ENCODE measurements around the gene BHMT2. TPM values are rescaled to one million over a fixed set of nuclear protein-coding genes. Genes with fewer than 3 reads are reported as not detected.

BHMT2 gene
- total RNA-seq, 1 experiment from 2014 or later: not detected

DNA sequence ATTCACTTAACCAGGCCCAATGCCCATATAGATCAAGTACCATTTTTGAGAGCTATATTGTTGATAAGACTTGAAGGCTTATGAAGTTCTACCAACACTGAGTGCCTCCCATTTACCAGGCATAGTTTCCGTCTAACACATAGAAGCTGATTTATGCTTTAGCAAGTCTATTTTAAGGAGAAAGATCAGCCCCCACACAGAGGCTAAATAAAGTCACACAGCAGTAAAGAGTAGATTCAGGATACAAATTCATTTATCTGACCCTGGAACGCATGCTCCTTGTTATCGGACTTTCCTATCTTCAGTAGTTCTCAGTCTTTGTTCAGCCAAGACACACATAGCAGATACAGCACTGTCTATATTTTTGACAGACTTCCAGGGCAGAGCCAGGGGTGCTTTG, 34.3 kb upstream of the BHMT2 start:
- no peaks in the 10 kb centered on the region for H3K27me3 Mint-ChIP-seq (ENCODE audit: low read depth)
- no peak overlapping the region for H2BK12ac ChIP-seq (ENCODE audit: insufficient read length, low read depth, low read length)

More for the DNA sequence above, 34.3 kb upstream of the BHMT2 start:
- Histone ChIP-seq H3K27me3 (ENCODE audit: insufficient read depth, low read length) (no peaks in the 10 kb centered on the region), H3K56ac (ENCODE audit: insufficient read length, low read depth, low read length) (no peak overlapping the region), H3K27ac (ENCODE audit: insufficient read length, low read depth, low read length) (no peak overlapping the region), H2BK5ac (ENCODE audit: insufficient read length, low read length) (no peak overlapping the region), H3K79me1 (ENCODE audit: insufficient read depth, low read depth, low read length, poor library complexity, severe bottlenecking) (no peaks in the 10 kb centered on the region), H2BK15ac (ENCODE audit: low read depth, low read length) (no peak overlapping the region), H3K79me2 (ENCODE audit: insufficient read depth, low read length) (no peaks in the 10 kb centered on the region), H2BK120ac (ENCODE audit: low read depth, low read length, poor library complexity, severe bottlenecking) (no peak overlapping the region), H3K23me2 (ENCODE audit: insufficient read length, low read depth, low read length, poor library complexity, severe bottlenecking) (no peaks in the 10 kb centered on the region), H3K18ac (ENCODE audit: insufficient read length, low read depth, low read length) (no peak overlapping the region), H2AK5ac (ENCODE audit: insufficient read length, low read length) (no peak overlapping the region), H3K23ac (ENCODE audit: insufficient read length, low read depth, low read length) (no peak overlapping the region), H4K20me1 (ENCODE audit: control insufficient read depth, insufficient read depth, insufficient read length) (no peaks in the 10 kb centered on the region), H3K14ac (ENCODE audit: insufficient read depth, low read length) (no peak overlapping the region), H3K4ac (ENCODE audit: low read depth, low read length) (no peak overlapping the region), H4K5ac (ENCODE audit: insufficient read length, low read depth, low read length) (no peak overlapping the region), H4K8ac (replicated peaks; ENCODE audit: insufficient read length, low read depth, low read length) (no peak overlapping the region), H2BK20ac (ENCODE audit: low read depth, low read length, poor library complexity, severe bottlenecking) (no peak overlapping the region), H3K4me1 (ENCODE audit: insufficient read depth, low read length) (no peaks in the 10 kb centered on the region), H3K9me3 (ENCODE audit: control insufficient read depth, low read depth, low read length) (no peaks in the 10 kb centered on the region), H3K4me2 (ENCODE audit: insufficient read depth, insufficient read length, low read length) (no peak overlapping the region), H4K91ac (ENCODE audit: insufficient read length, low read depth, low read length) (no peak overlapping the region), H3K9ac (ENCODE audit: extremely low read depth, insufficient read length, low read length) (no peak overlapping the region), H2AFZ (ENCODE audit: low read length) (no peak overlapping the region), H3T11ph (ENCODE audit: low read length) (no peak overlapping the region)
- Mint-ChIP-seq H3K4me3 (no peak overlapping the region), H3K27ac (no peak overlapping the region), H3K36me3 (ENCODE audit: insufficient read depth in 1 of 3, low read depth in 3 of 3) (no peaks in the 10 kb centered on the region), H3K9me3 (no peaks in the 10 kb centered on the region), H3K4me1 (no peaks in the 10 kb centered on the region)
- DNase-seq: no peak
- no CpG with 5 or more reads among the region's 3 CpGs for WGBS (ENCODE audit: extremely low coverage, insufficient read length, low lambda C conversion rate)
- TF ChIP-seq, protein P1, sequence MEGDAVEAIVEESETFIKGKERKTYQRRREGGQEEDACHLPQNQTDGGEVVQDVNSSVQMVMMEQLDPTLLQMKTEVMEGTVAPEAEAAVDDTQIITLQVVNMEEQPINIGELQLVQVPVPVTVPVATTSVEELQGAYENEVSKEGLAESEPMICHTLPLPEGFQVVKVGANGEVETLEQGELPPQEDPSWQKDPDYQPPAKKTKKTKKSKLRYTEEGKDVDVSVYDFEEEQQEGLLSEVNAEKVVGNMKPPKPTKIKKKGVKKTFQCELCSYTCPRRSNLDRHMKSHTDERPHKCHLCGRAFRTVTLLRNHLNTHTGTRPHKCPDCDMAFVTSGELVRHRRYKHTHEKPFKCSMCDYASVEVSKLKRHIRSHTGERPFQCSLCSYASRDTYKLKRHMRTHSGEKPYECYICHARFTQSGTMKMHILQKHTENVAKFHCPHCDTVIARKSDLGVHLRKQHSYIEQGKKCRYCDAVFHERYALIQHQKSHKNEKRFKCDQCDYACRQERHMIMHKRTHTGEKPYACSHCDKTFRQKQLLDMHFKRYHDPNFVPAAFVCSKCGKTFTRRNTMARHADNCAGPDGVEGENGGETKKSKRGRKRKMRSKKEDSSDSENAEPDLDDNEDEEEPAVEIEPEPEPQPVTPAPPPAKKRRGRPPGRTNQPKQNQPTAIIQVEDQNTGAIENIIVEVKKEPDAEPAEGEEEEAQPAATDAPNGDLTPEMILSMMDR (conservative IDR thresholded peaks at IDR 0.05): no peak

All from H9 (cell line).